Measurements from ENCODE around the gene GOLGA6A. TPM values are rescaled to one million over a fixed set of nuclear protein-coding genes. Genes with fewer than 3 reads are reported as not detected.

The GOLGA6A gene
- total RNA-seq, 1 experiment from 2014 or later: not detected

DNA sequence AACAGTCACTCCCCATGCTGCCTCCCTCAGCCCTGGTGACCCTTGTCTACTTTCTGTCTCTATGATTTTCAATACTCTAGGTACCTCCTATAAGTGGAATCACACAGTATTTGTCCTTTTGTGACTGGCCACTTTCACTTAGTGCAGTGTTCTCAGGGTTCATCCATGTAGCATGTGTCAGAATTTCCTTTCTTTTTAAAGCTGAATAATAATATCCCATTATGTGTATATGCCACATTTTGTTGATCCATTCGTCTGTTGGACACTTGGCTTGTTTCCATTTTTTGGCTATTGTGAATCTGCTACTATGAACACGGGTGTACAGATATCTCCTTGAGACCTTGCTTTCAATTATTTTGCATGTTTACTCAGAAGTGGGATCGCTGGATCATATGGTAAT lies 53.7 kb downstream of the GOLGA6A start:
- TF ChIP-seq EZH2phosphoT487 (IDR thresholded peaks at IDR 0.05; ENCODE audit: borderline replicate concordance, low read length) (no peak), EZH2 (IDR thresholded peaks at IDR 0.05; ENCODE audit: low read length, unreplicated experiment) (no peak)
- TF ChIP-seq, protein P1, sequence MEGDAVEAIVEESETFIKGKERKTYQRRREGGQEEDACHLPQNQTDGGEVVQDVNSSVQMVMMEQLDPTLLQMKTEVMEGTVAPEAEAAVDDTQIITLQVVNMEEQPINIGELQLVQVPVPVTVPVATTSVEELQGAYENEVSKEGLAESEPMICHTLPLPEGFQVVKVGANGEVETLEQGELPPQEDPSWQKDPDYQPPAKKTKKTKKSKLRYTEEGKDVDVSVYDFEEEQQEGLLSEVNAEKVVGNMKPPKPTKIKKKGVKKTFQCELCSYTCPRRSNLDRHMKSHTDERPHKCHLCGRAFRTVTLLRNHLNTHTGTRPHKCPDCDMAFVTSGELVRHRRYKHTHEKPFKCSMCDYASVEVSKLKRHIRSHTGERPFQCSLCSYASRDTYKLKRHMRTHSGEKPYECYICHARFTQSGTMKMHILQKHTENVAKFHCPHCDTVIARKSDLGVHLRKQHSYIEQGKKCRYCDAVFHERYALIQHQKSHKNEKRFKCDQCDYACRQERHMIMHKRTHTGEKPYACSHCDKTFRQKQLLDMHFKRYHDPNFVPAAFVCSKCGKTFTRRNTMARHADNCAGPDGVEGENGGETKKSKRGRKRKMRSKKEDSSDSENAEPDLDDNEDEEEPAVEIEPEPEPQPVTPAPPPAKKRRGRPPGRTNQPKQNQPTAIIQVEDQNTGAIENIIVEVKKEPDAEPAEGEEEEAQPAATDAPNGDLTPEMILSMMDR (conservative IDR thresholded peaks at IDR 0.05; ENCODE audit: low read depth, low read length): no peak
- ATAC-seq (no peak), DNase-seq (no peak)
- H3K9me3 ChIP-seq (ENCODE audit: low read length): no peaks in the 10 kb centered on the region
- intact Hi-C loops (cut with micrococcal nuclease): no loop called here
- no peak overlapping the region for H3K4me2 ChIP-seq (ENCODE audit: low read length)
- no TSS peak for BruUV-seq (replicated peaks)
- H3K4me3 ChIP-seq (ENCODE audit: low read length): no peak overlapping the region
- no peaks in the 10 kb centered on the region for H3K4me1 ChIP-seq (ENCODE audit: insufficient read depth, low read length)
- H3K27me3 ChIP-seq (ENCODE audit: low read length): no peaks in the 10 kb centered on the region
- H3K27ac ChIP-seq (ENCODE audit: low read length): no peak overlapping the region
- POLR2A ChIA-PET (ENCODE audit: unreplicated experiment): no interaction called here
- H3K9ac ChIP-seq (ENCODE audit: low read length): no peak overlapping the region
- H3F3A ChIP-seq (ENCODE audit: low read length, unreplicated experiment): no peaks in the 10 kb centered on the region
- H4K20me1 ChIP-seq (ENCODE audit: low read length): no peaks in the 10 kb centered on the region
- H3K79me2 ChIP-seq (ENCODE audit: low read length): no peaks in the 10 kb centered on the region
- CTCF ChIA-PET: no interaction called here
- peaks cover 7% of the 10 kb centered on the region; the same call in 1 of the 2 replicates for H3K36me3 ChIP-seq (ENCODE audit: low read depth, low read length)
- no peaks in the 10 kb centered on the region for H3K9me2 ChIP-seq (replicated peaks; ENCODE audit: low read length)
- no peak overlapping the region for H2AFZ ChIP-seq (ENCODE audit: low read length)

DNA sequence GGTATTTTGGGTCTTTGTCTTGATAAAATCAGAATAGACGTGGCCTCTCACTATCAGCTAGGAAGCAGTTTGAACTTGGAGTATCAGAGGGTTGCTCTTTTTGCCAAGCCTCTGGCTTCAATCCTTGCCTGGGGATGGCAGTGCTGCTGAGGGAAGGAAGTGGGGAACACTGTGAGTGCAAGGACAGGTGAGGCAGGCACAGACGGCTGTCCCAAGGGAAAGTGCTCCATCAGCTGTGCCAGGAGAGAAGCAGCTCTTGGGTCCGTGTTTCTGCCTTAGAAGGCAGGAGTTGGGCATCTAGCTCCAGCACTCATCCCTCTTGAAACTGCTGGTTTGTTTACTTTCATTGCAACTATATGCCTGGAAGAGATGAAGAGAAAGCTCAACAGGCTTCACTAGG lies 54.7 kb downstream of the GOLGA6A start:
- BruUV-seq (replicated peaks): no TSS peak
- CTCF ChIA-PET: no interaction called here

DNA sequence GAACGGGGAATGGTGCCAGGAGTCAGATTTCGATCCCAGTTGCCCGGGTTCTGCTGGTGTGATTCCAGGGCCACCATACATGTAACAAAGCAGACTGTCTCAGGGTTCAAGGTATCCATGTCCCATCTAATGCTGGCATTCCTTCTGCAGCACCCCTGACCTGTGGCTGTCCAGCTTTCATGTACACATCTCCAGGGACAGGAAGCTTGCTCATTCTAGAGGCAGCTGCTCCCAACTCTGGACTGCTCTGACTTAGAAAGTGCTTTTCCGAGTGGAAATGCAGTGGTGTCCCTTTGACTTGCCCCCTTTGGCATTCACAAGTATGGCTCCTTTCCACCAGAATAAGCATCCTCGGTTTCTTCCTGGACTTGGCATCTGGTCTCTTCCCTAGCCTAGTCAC lies 56.9 kb downstream of the GOLGA6A start:
- no peak overlapping the region for H3K9ac ChIP-seq (ENCODE audit: low read length)
- ATAC-seq (no peak), DNase-seq (no peak)
- no peak overlapping the region for H2AFZ ChIP-seq (ENCODE audit: low read length)
- no TSS peak for BruUV-seq (replicated peaks)
- no peaks in the 10 kb centered on the region for H3K9me2 ChIP-seq (replicated peaks; ENCODE audit: low read length)
- H3K4me2 ChIP-seq (ENCODE audit: low read length): no peak overlapping the region
- H3K27me3 ChIP-seq (ENCODE audit: low read length): no peaks in the 10 kb centered on the region
- TF ChIP-seq EZH2phosphoT487 (IDR thresholded peaks at IDR 0.05; ENCODE audit: borderline replicate concordance, low read length) (no peak), EZH2 (IDR thresholded peaks at IDR 0.05; ENCODE audit: low read length, unreplicated experiment) (no peak)
- TF ChIP-seq, protein P1 (conservative IDR thresholded peaks at IDR 0.05; ENCODE audit: low read depth, low read length): no peak
- CTCF ChIA-PET: no interaction called here
- intact Hi-C loops (cut with micrococcal nuclease): no loop called here
- H3K4me1 ChIP-seq (ENCODE audit: insufficient read depth, low read length): no peaks in the 10 kb centered on the region
- H4K20me1 ChIP-seq (ENCODE audit: low read length): no peaks in the 10 kb centered on the region
- H3K27ac ChIP-seq (ENCODE audit: low read length): no peak overlapping the region
- H3F3A ChIP-seq (ENCODE audit: low read length, unreplicated experiment): no peaks in the 10 kb centered on the region
- H3K79me2 ChIP-seq (ENCODE audit: low read length): no peaks in the 10 kb centered on the region
- no peak overlapping the region for H3K4me3 ChIP-seq (ENCODE audit: low read length)
- POLR2A ChIA-PET (ENCODE audit: unreplicated experiment): no interaction called here
- H3K36me3 ChIP-seq (ENCODE audit: low read depth, low read length): peaks cover 12% of the 10 kb centered on the region; the same call in 1 of the 2 replicates
- no peaks in the 10 kb centered on the region for H3K9me3 ChIP-seq (ENCODE audit: low read length)

More for the DNA sequence above, 54.7 kb downstream of the GOLGA6A start:
- no peaks in the 10 kb centered on the region for H3K27me3 ChIP-seq (ENCODE audit: low read length)
- intact Hi-C loops (cut with micrococcal nuclease): no loop called here
- H3K9ac ChIP-seq (ENCODE audit: low read length): no peak overlapping the region
- no peaks in the 10 kb centered on the region for H3F3A ChIP-seq (ENCODE audit: low read length, unreplicated experiment)
- DNase-seq: no peak
- no peaks in the 10 kb centered on the region for H4K20me1 ChIP-seq (ENCODE audit: low read length)
- H3K4me1 ChIP-seq (ENCODE audit: insufficient read depth, low read length): no peaks in the 10 kb centered on the region
- H3K79me2 ChIP-seq (ENCODE audit: low read length): no peaks in the 10 kb centered on the region
- POLR2A ChIA-PET (ENCODE audit: unreplicated experiment): no interaction called here
- no peak overlapping the region for H3K4me2 ChIP-seq (ENCODE audit: low read length)
- no peaks in the 10 kb centered on the region for H3K9me2 ChIP-seq (replicated peaks; ENCODE audit: low read length)
- H3K27ac ChIP-seq (ENCODE audit: low read length): no peak overlapping the region
- H3K9me3 ChIP-seq (ENCODE audit: low read length): no peaks in the 10 kb centered on the region
- no peak overlapping the region for H2AFZ ChIP-seq (ENCODE audit: low read length)
- peaks cover 12% of the 10 kb centered on the region; the same call in 1 of the 2 replicates for H3K36me3 ChIP-seq (ENCODE audit: low read depth, low read length)
- no peak for TF ChIP-seq EZH2 (IDR thresholded peaks at IDR 0.05; ENCODE audit: low read length, unreplicated experiment)
- TF ChIP-seq, protein P1 (conservative IDR thresholded peaks at IDR 0.05; ENCODE audit: low read depth, low read length): no peak
- TF ChIP-seq EZH2phosphoT487 (IDR thresholded peaks at IDR 0.05; ENCODE audit: borderline replicate concordance, low read length): no peak
- ATAC-seq: no peak
- no peak overlapping the region for H3K4me3 ChIP-seq (ENCODE audit: low read length)
